OCI-LY7 (cell line): ENCODE results near the gene EXOG. TPM values are rescaled to one million over a fixed set of nuclear protein-coding genes. Genes with fewer than 3 reads are reported as not detected.

Experiments
- BruUV-seq: library from RNA; stranded (reverse); fragments of 400-500 nt; replicated peaks from 2 replicates; lab custom pipeline; 2021; lab: Mats Ljungman, UMichigan
- CTCF ChIA-PET: fragments of 300-600 bp; sonication (Branson Sonifier 250); formaldehyde crosslinking; loops from one replicate; lab custom pipeline; 2022; ENCODE audit warnings: antibody characterized with exemption; ENCODE audit not compliant: unreplicated experiment; lab: Charles Lee
- POLR2A ChIA-PET: fragments of 300-600 bp; sonication (Branson Sonifier 250); formaldehyde crosslinking; loops from one replicate; lab custom pipeline; 2022; ENCODE audit warnings: antibody characterized with exemption; lab: Charles Lee
- DNase-seq: peaks from one replicate; pipeline ENCODE4 v3.0.0-alpha.2; 2015; ENCODE audit warnings: low spot score
- H2AFZ ChIP-seq: fragments of 200-600 bp; sonication (generic), shearing (Covaris generic); 2 replicates; pipeline ENCODE4 v1.6.1; 2014; ENCODE audit warnings: mild to moderate bottlenecking, antibody characterized with exemption, low read length, moderate library complexity
- H3K27ac ChIP-seq: fragments of 200-600 bp; sonication (generic); 2 replicates; pipeline ENCODE4 v1.5.1; 2014; ENCODE audit warnings: mixed run types, low read depth, mild to moderate bottlenecking, moderate library complexity, low read length, inconsistent platforms; ENCODE audit not compliant: poor library complexity, severe bottlenecking
- H3K36me3 ChIP-seq: fragments of 200-600 bp; sonication (generic); 2 replicates; pipeline ENCODE4 v1.6.1; 2014; ENCODE audit warnings: mild to moderate bottlenecking, antibody characterized with exemption, low read length, moderate library complexity, mixed read lengths; ENCODE audit not compliant: insufficient read depth
- H3K4me1 ChIP-seq: fragments of 200-600 bp; sonication (generic); 2 replicates; pipeline ENCODE4 v1.5.1; 2014; ENCODE audit warnings: mild to moderate bottlenecking, low read length; ENCODE audit not compliant: insufficient read depth, poor library complexity, severe bottlenecking
- H3K4me2 ChIP-seq: fragments of 200-600 bp; sonication (generic); 2 replicates; pipeline ENCODE4 v1.6.1; 2014; ENCODE audit warnings: mild to moderate bottlenecking, low read length
- H3K4me3 ChIP-seq: fragments of 200-600 bp; sonication (generic); 2 replicates; pipeline ENCODE4 v1.5.1; 2014; ENCODE audit warnings: mild to moderate bottlenecking, low read depth, low read length; ENCODE audit not compliant: poor library complexity, severe bottlenecking
- H3K79me2 ChIP-seq: fragments of 200-600 bp; sonication (generic); 2 replicates; pipeline ENCODE4 v1.6.1; 2016; ENCODE audit warnings: low read depth, mild to moderate bottlenecking, low read length, moderate library complexity, mixed read lengths; ENCODE audit not compliant: insufficient read depth
- H3K9me2 ChIP-seq: fragments of 200-600 bp; sonication (generic); 2 replicates; pipeline ENCODE4 v1.6.1; 2016; ENCODE audit warnings: mild to moderate bottlenecking, low read length, mixed read lengths; ENCODE audit not compliant: insufficient read depth
- H3K9me3 ChIP-seq: fragments of 200-600 bp; sonication (generic); 2 replicates; pipeline ENCODE4 v1.6.1; 2014; ENCODE audit warnings: mild to moderate bottlenecking, mixed run types, low read length, mixed read lengths
- H4K20me1 ChIP-seq: fragments of 200-600 bp; sonication (generic); 2 replicates; pipeline ENCODE4 v1.6.1; 2014; ENCODE audit warnings: mild to moderate bottlenecking, antibody characterized with exemption, low read length, moderate library complexity, mixed read lengths; ENCODE audit not compliant: insufficient read depth
- EZH2phosphoT487 ChIP-seq: fragments of 200-600 bp; sonication (generic); IDR thresholded peaks from 2 replicates; pipeline ENCODE4 v1.6.1; 2018; ENCODE audit warnings: low read depth, borderline replicate concordance, mild to moderate bottlenecking, mixed run types, antibody characterized with exemption, low read length, moderate library complexity, mixed read lengths
- intact Hi-C: fragments of 100-400 bp; cut with micrococcal nuclease; formaldehyde crosslinking; loops from one replicate; pipeline ENCODE4 v1.10.0; 2022; ENCODE audit not compliant: unreplicated experiment
- total RNA-seq, 2 experiments: library from RNA; depleted of rRNA in 1 of 2; stranded (reverse); fragments of >200 nt in 1 of 2; shearing (Covaris generic) in 1 of 2; gene quantifications; 2 replicates each; pipeline ENCODE4 v1.2.3, GENCODE V29; 2014 to 2022
- TF ChIP-seq, protein P1 (sequence below): fragments of 200-600 bp; sonication (generic); conservative IDR thresholded peaks from 2 replicates; pipeline ENCODE4 v1.5.1; 2014; ENCODE audit warnings: mild to moderate bottlenecking, antibody characterized with exemption, low read length, moderate library complexity, mixed read lengths

The EXOG gene
- total RNA-seq, 2 experiments from 2014 or later = 30.7 to 41.2 TPM

DNA sequence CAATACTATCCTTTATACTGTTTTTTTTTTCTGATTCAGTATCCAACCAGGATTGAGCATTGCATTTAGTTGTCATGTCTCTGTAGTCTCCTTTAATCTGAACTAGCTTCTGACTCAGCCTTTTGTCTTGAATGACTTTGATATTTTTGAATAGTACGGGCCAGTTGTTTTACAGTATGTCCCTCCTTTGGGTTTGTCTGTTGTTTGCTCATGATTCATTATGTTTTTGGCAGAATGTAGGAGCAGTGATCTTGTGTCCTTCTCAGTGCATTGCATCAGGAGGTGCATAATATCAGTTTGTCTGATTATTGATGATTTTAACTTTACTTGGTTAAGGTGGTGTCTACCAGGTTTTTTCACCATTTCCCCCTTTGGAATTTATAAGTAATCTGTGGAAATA is 20.5 kb downstream of the EXOG start:
- Histone ChIP-seq H3K4me2 (no peak overlapping the region), H3K4me1 (no peaks in the 10 kb centered on the region), H3K9me2 (no peaks in the 10 kb centered on the region), H3K9me3 (no peaks in the 10 kb centered on the region), H3K36me3 (peaks cover 52% of the 10 kb centered on the region), H4K20me1 (no peaks in the 10 kb centered on the region), H2AFZ (no peak overlapping the region), H3K27ac (no peak overlapping the region), H3K79me2 (no peaks in the 10 kb centered on the region), H3K4me3 (no peak overlapping the region)
- intact Hi-C loops = no loop called here
- BruUV-seq = no TSS peak
- TF ChIP-seq EZH2phosphoT487 = no peak
- TF ChIP-seq, protein P1, sequence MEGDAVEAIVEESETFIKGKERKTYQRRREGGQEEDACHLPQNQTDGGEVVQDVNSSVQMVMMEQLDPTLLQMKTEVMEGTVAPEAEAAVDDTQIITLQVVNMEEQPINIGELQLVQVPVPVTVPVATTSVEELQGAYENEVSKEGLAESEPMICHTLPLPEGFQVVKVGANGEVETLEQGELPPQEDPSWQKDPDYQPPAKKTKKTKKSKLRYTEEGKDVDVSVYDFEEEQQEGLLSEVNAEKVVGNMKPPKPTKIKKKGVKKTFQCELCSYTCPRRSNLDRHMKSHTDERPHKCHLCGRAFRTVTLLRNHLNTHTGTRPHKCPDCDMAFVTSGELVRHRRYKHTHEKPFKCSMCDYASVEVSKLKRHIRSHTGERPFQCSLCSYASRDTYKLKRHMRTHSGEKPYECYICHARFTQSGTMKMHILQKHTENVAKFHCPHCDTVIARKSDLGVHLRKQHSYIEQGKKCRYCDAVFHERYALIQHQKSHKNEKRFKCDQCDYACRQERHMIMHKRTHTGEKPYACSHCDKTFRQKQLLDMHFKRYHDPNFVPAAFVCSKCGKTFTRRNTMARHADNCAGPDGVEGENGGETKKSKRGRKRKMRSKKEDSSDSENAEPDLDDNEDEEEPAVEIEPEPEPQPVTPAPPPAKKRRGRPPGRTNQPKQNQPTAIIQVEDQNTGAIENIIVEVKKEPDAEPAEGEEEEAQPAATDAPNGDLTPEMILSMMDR = no peak
- ChIA-PET POLR2A (interaction anchor here (0.5 kb wide), 1 partner anchor 139 kb away, joined by 3 read pairs; no protein-coding TSS in a partner anchor), CTCF (no interaction called here)
- no peak for DNase-seq

DNA sequence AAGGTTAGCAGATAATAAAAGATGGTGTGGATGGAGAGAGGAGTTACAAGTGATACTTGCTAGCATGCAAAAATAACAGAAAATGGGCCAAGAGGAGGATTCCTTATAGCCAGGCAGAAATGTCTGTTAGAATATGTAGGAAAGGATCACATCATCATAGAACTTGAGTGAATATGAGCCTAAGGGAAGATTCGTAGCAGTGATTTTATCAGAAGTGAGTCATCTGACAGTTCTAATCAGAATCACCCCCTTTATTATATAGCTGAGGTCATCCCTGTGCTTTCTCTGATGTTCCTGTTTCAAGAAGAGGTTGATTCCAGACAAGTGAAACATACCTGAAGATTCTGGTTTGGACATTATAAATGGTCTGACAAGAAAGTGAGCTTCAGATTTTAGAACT is 22.9 kb downstream of the EXOG start:
- Histone ChIP-seq H3K36me3 (peaks cover 53% of the 10 kb centered on the region), H3K9me2 (no peaks in the 10 kb centered on the region), H3K4me3 (no peak overlapping the region), H3K27ac (no peak overlapping the region), H2AFZ (no peak overlapping the region), H3K4me2 (no peak overlapping the region), H3K79me2 (no peaks in the 10 kb centered on the region), H4K20me1 (no peaks in the 10 kb centered on the region), H3K9me3 (no peaks in the 10 kb centered on the region), H3K4me1 (no peaks in the 10 kb centered on the region)
- no peak for DNase-seq
- intact Hi-C loops = no loop called here
- no TSS peak for BruUV-seq
- ChIA-PET CTCF (no interaction called here), POLR2A (interaction anchor here (0.5 to 0.6 kb wide), 2 partner anchors 136 to 1184 kb away, joined by 3 to 5 read pairs; no protein-coding TSS in a partner anchor)
- no peak for TF ChIP-seq EZH2phosphoT487
- TF ChIP-seq, protein P1 = no peak

DNA sequence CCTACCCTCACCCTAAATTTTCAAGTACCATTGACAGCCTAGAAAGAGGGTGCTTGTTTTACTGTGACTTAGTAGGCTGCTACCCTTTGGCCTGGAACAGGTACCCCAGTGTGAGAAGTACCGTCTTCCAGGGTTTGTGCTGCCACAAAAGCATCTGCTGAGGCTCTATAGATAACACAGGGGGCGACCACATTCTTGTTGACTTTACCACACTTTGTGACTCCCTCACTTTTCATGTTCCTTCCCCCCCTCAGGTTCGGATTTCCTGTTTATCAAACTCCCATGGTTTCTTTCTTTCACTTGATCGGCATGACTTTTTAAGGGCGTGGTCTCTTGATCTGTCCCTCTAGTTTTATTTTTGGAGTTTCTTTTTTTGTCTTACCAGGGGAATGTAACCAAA is 23.5 kb downstream of the EXOG start:
- no TSS peak for BruUV-seq
- Histone ChIP-seq H4K20me1 (no peaks in the 10 kb centered on the region), H3K9me2 (no peaks in the 10 kb centered on the region), H3K27ac (no peak overlapping the region), H3K79me2 (no peaks in the 10 kb centered on the region), H3K9me3 (no peaks in the 10 kb centered on the region), H2AFZ (no peak overlapping the region), H3K4me1 (no peaks in the 10 kb centered on the region), H3K4me2 (no peak overlapping the region), H3K36me3 (peaks cover 56% of the 10 kb centered on the region), H3K4me3 (no peak overlapping the region)
- intact Hi-C loops = loop anchor here (5.0 kb wide), 1 partner anchor 478 kb away; no protein-coding TSS in a partner anchor
- DNase-seq = no peak
- CTCF ChIA-PET = no interaction called here
- POLR2A ChIA-PET = interaction anchor here (0.5 kb wide), 1 partner anchor 1184 kb away, joined by 5 read pairs; no protein-coding TSS in a partner anchor
- TF ChIP-seq, protein P1 = no peak
- no peak for TF ChIP-seq EZH2phosphoT487
